DND-41 (cell line): ENCODE data around the gene GM2A.

Experiments used
- EZH2 ChIP-seq: IDR thresholded peaks from 3 replicates; pipeline ENCODE4 v1.6.1; 2012; ENCODE audit warnings: borderline replicate concordance, low read depth, mild to moderate bottlenecking, moderate library complexity, low read length, inconsistent platforms; ENCODE audit not compliant: severe bottlenecking
- TF ChIP-seq, protein P1 (sequence below): IDR thresholded peaks from 2 replicates; pipeline ENCODE4 v1.5.1; 2012; ENCODE audit warnings: borderline replicate concordance, low read length, moderate library complexity, mild to moderate bottlenecking; ENCODE audit not compliant: poor library complexity, severe bottlenecking; ENCODE audit errors: extremely low read depth

DNA sequence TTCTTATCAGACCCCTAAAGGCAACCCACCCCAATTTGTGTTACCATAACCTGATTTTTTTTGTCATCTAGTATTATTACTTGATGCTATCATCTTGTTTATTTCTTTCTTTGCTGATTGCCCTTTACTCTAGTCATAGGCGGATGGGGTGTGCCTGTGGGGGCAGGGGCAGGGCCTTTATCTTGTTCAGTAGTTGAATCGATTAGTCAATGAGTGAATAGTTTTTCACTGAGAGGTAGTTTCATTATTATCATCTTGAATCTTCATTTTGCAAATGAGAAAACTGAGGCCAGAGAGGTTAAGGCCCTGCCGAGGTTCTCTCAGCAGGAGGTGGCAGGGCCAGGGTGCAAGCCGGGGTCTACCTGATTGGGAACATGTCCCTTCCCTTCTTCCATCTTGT, 9.4 kb upstream of the GM2A start:
- TF ChIP-seq, protein P1, sequence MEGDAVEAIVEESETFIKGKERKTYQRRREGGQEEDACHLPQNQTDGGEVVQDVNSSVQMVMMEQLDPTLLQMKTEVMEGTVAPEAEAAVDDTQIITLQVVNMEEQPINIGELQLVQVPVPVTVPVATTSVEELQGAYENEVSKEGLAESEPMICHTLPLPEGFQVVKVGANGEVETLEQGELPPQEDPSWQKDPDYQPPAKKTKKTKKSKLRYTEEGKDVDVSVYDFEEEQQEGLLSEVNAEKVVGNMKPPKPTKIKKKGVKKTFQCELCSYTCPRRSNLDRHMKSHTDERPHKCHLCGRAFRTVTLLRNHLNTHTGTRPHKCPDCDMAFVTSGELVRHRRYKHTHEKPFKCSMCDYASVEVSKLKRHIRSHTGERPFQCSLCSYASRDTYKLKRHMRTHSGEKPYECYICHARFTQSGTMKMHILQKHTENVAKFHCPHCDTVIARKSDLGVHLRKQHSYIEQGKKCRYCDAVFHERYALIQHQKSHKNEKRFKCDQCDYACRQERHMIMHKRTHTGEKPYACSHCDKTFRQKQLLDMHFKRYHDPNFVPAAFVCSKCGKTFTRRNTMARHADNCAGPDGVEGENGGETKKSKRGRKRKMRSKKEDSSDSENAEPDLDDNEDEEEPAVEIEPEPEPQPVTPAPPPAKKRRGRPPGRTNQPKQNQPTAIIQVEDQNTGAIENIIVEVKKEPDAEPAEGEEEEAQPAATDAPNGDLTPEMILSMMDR, result no peak
- TF ChIP-seq EZH2, result no peak
